Chondrocyte (in vitro differentiated cells): ENCODE measurements around the gene FAM13A. TPM values are rescaled to one million over a fixed set of nuclear protein-coding genes. Genes with fewer than 3 reads are reported as not detected.

Experiments
- DNase-seq: peaks from one replicate; pipeline ENCODE4 v3.0.0; 2021; ENCODE audit warnings: mixed read lengths, low spot score
- H3K27ac Mint-ChIP-seq: one replicate; pipeline ENCODE4 v1.8.0; 2021; ENCODE audit warnings: mild to moderate bottlenecking, moderate library complexity, mixed read lengths; ENCODE audit not compliant: unreplicated experiment
- H3K27me3 Mint-ChIP-seq: 2 replicates; pipeline ENCODE4 v1.8.0; 2021; ENCODE audit warnings: low read depth, mixed read lengths
- H3K36me3 Mint-ChIP-seq: 2 replicates; pipeline ENCODE4 v1.8.0; 2021; ENCODE audit warnings: low read depth, mixed read lengths
- H3K4me1 Mint-ChIP-seq: 2 replicates; pipeline ENCODE4 v1.8.0; 2021; ENCODE audit warnings: low read depth, mild to moderate bottlenecking, mixed read lengths
- H3K4me3 Mint-ChIP-seq: one replicate; pipeline ENCODE4 v1.8.0; 2021; ENCODE audit warnings: mild to moderate bottlenecking, moderate library complexity, mixed read lengths; ENCODE audit not compliant: unreplicated experiment
- H3K9me3 Mint-ChIP-seq: 2 replicates; pipeline ENCODE4 v1.8.0; 2021; ENCODE audit warnings: low read depth, mixed read lengths
- CTCF ChIP-seq: fragments of 200-600 bp; sonication (generic); IDR thresholded peaks from 2 replicates; pipeline ENCODE4 v1.5.0; 2021; ENCODE audit warnings: antibody characterized with exemption, mild to moderate bottlenecking, moderate library complexity
- total RNA-seq: library from RNA; stranded (reverse); gene quantifications from 3 replicates; pipeline ENCODE4 v1.2.1, GENCODE V29; 2021

FAM13A gene
- total RNA-seq, 1 donor from 2014 or later, result 10.5 TPM

GRCh38 chr4:88731381-88731780 is 325.6 kb downstream of the FAM13A start:
- Mint-ChIP-seq H3K4me1 (peaks cover 9% of the 10 kb centered on the region), H3K4me3 (no peak overlapping the region), H3K27ac (no peak overlapping the region), H3K9me3 (no peaks in the 10 kb centered on the region), H3K36me3 (peaks cover 15% of the 10 kb centered on the region), H3K27me3 (no peaks in the 10 kb centered on the region)
- DNase-seq, result no peak
- no peak for TF ChIP-seq CTCF

GRCh38 chr4:88730811-88731210 is 326.2 kb downstream of the FAM13A start:
- H3K27ac Mint-ChIP-seq, result no peak overlapping the region
- H3K4me1 Mint-ChIP-seq, result peaks cover 5% of the 10 kb centered on the region
- DNase-seq, result no peak
- peaks cover 15% of the 10 kb centered on the region for H3K36me3 Mint-ChIP-seq
- H3K9me3 Mint-ChIP-seq, result no peaks in the 10 kb centered on the region
- H3K4me3 Mint-ChIP-seq, result no peak overlapping the region
- no peaks in the 10 kb centered on the region for H3K27me3 Mint-ChIP-seq
- no peak for TF ChIP-seq CTCF

- H3K4me1 Mint-ChIP-seq, result no peaks in the 10 kb centered on the region
- DNase-seq, result no peak
- no peak for TF ChIP-seq CTCF
- no peak overlapping the region for H3K4me3 Mint-ChIP-seq
- no peaks in the 10 kb centered on the region for H3K27me3 Mint-ChIP-seq
- no peaks in the 10 kb centered on the region for H3K9me3 Mint-ChIP-seq
- peaks cover 15% of the 10 kb centered on the region for H3K36me3 Mint-ChIP-seq
- no peak overlapping the region for H3K27ac Mint-ChIP-seq
Measured at GRCh38 chr4:88729146-88729760, 327.7 kb downstream of the FAM13A start.

GRCh38 chr4:88728146-88728545 is 328.8 kb downstream of the FAM13A start:
- Mint-ChIP-seq H3K27ac (no peak overlapping the region), H3K4me1 (no peaks in the 10 kb centered on the region), H3K36me3 (peaks cover 15% of the 10 kb centered on the region), H3K27me3 (no peaks in the 10 kb centered on the region), H3K9me3 (no peaks in the 10 kb centered on the region), H3K4me3 (no peak overlapping the region)
- no peak for TF ChIP-seq CTCF
- no peak for DNase-seq

- H3K36me3 Mint-ChIP-seq, result peaks cover 17% of the 10 kb centered on the region
- H3K4me3 Mint-ChIP-seq, result no peak overlapping the region
- no peak for DNase-seq
- H3K4me1 Mint-ChIP-seq, result peaks cover 1% of the 10 kb centered on the region
- H3K27ac Mint-ChIP-seq, result no peak overlapping the region
- no peaks in the 10 kb centered on the region for H3K27me3 Mint-ChIP-seq
- no peaks in the 10 kb centered on the region for H3K9me3 Mint-ChIP-seq
- TF ChIP-seq CTCF, result no peak
Measured at GRCh38 chr4:88725986-88726385, 331.0 kb downstream of the FAM13A start.
